HG03196 (cell line): Measurements from ENCODE around the gene DENND5B.
"Not testable (repeated sequence)": the region's sequence is repeated elsewhere in the genome, so short reads cannot be mapped to it uniquely, and the experiment has no call there.

Source experiments
- ATAC-seq: cut with Tn5 transposase; IDR thresholded peaks from one replicate; pipeline ENCODE4 v1.9.1; 2021; ENCODE audit not compliant: unreplicated experiment

DENND5B gene

GRCh38 chr12:31590642-31591379, at the start of gene DENND5B:
DENND5B (minus strand) TSS chr12:31591136; CDS start chr12:31590832, 304 bp downstream.
- peak; percentile 46 for ATAC-seq

GRCh38 chr12:31634620-31635019, 43.7 kb upstream of the DENND5B start:
- no peak for ATAC-seq

GRCh38 chr12:31633464-31633863, 42.5 kb upstream of the DENND5B start:
- ATAC-seq, result no peak

GRCh38 chr12:31631809-31632208, 40.9 kb upstream of the DENND5B start:
- no peak for ATAC-seq

- ATAC-seq, result no peak
Measured at GRCh38 chr12:31631023-31631724, 40.2 kb upstream of the DENND5B start.

- ATAC-seq, result no peak
Measured at GRCh38 chr12:31629756-31630732, 39.1 kb upstream of the DENND5B start.

GRCh38 chr12:31627456-31628054, 36.6 kb upstream of the DENND5B start:
- no peak for ATAC-seq

GRCh38 chr12:31626270-31626995, 35.5 kb upstream of the DENND5B start:
- ATAC-seq, result no peak

- no peak for ATAC-seq
Measured at GRCh38 chr12:31622038-31622437, 31.1 kb upstream of the DENND5B start.

- no peak for ATAC-seq
Measured at GRCh38 chr12:31620311-31620710, 29.4 kb upstream of the DENND5B start.

GRCh38 chr12:31618228-31619025, 27.5 kb upstream of the DENND5B start:
- ATAC-seq, result no peak

- ATAC-seq, result no peak
Measured at GRCh38 chr12:31612819-31613218, 21.9 kb upstream of the DENND5B start.

GRCh38 chr12:31608299-31608698, 17.4 kb upstream of the DENND5B start:
- ATAC-seq, result not testable (repeated sequence)

- ATAC-seq, result no peak
Measured at GRCh38 chr12:31605531-31605930, 14.6 kb upstream of the DENND5B start.

- peak; percentile 95 for ATAC-seq
Measured at GRCh38 chr12:31603546-31604009, 12.6 kb upstream of the DENND5B start.

- ATAC-seq, result no peak
Measured at GRCh38 chr12:31600750-31601149, 9.8 kb upstream of the DENND5B start.

GRCh38 chr12:31600252-31600651, 9.3 kb upstream of the DENND5B start:
- ATAC-seq, result no peak

- peak; percentile 41 for ATAC-seq
Measured at GRCh38 chr12:31599053-31599452, 8.1 kb upstream of the DENND5B start.

- ATAC-seq, result no peak
Measured at GRCh38 chr12:31597066-31597465, 6.1 kb upstream of the DENND5B start.
